Activated naive CD4-positive, alpha-beta T cell treated with anti-CD3 and anti-CD28 coated beads for 36 hours (primary cell): ENCODE measurements around the gene AADAT. TPM values are rescaled to one million over a fixed set of nuclear protein-coding genes. Genes with fewer than 3 reads are reported as not detected.

Source experiments
- CTCF ChIA-PET: fragments of 350-600 bp; sonication (Branson Sonifier 250); formaldehyde crosslinking; loops from one replicate; lab custom pipeline; 2021; ENCODE audit warnings: antibody characterized with exemption; lab: Charles Lee
- DNase-seq: peaks from one replicate; pipeline ENCODE4 v3.0.0-alpha.2; 2020
- H3K27ac Mint-ChIP-seq: one replicate; pipeline ENCODE4 v1.8.0; 2021; ENCODE audit warnings: mild to moderate bottlenecking, mixed read lengths
- H3K27me3 Mint-ChIP-seq: one replicate; pipeline ENCODE4 v1.8.0; 2021; ENCODE audit warnings: low read depth, mixed read lengths
- H3K36me3 Mint-ChIP-seq: one replicate; pipeline ENCODE4 v1.8.0; 2021; ENCODE audit warnings: low read depth, mixed read lengths
- H3K4me1 Mint-ChIP-seq: one replicate; pipeline ENCODE4 v1.8.0; 2021; ENCODE audit warnings: low read depth, mixed read lengths
- H3K4me3 Mint-ChIP-seq: one replicate; pipeline ENCODE4 v1.8.0; 2021; ENCODE audit warnings: mild to moderate bottlenecking, moderate library complexity, mixed read lengths
- H3K9me3 Mint-ChIP-seq: one replicate; pipeline ENCODE4 v1.8.0; 2021; ENCODE audit warnings: mixed read lengths
- intact Hi-C: fragments of 100-400 bp; cut with micrococcal nuclease; formaldehyde crosslinking; loops from one replicate; pipeline ENCODE4 v1.15.1; 2023
- total RNA-seq, 2 experiments: library from RNA; stranded (reverse); gene quantifications; one replicate each; pipeline ENCODE4 v1.2.3, GENCODE V29; 2021

Gene AADAT
- total RNA-seq, 2 experiments from 2014 or later, result not detected

DNA sequence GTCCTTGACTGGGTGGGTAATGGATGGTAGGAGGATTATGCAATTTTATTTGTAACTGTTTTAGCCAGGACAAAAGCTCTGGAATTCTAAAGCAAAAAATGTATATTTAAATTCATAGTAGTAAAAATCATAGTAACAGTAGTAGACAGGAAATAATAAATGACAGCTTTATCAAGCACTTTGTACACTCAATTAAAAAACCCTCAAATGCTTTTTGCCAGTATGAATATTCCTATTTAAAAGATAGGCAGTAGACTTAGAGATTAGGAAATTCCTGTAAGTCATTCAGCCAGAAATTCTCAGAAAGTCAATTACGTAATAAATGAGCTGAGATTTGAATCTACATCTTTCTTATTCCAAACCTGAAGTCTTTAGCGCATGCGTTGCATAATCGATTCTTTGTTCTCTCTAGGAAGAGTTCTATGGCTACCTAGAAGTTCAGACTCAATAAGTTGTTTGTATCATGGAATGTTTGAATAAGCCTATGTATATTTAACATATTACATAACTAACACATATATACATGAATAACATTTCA, 2.5 kb downstream of the AADAT start:
- Mint-ChIP-seq H3K4me3 (no peak overlapping the region), H3K27ac (no peak overlapping the region), H3K9me3 (no peaks in the 10 kb centered on the region), H3K36me3 (no peaks in the 10 kb centered on the region), H3K4me1 (peaks cover 13% of the 10 kb centered on the region), H3K27me3 (peaks cover 44% of the 10 kb centered on the region)
- intact Hi-C loops, result no loop called here
- no peak for DNase-seq
- CTCF ChIA-PET, result interaction anchor here (1.0 kb wide), 1 partner anchor 277 kb away, joined by 3 read pairs; no protein-coding TSS in a partner anchor

DNA sequence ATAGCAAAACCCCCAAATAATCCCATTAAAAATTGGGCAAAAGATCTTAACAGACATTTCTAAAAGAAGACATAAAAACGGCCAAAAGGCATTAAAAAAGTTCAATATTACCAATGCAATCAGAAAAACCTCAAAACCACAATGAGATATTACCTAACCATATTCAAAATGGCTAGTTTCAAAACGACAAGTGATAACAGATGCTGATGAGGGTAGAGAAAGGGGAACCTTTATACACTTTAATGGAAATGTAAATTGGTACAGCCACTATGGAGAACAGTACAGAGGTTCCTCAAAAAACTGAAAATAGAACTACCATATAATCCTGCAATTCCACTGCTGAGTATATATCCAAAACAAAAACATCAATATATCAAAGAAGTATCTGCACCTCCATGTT, 6.2 kb downstream of the AADAT start:
- Mint-ChIP-seq H3K27ac (no peak overlapping the region), H3K9me3 (no peaks in the 10 kb centered on the region), H3K4me3 (no peak overlapping the region), H3K27me3 (peaks cover 33% of the 10 kb centered on the region), H3K36me3 (no peaks in the 10 kb centered on the region), H3K4me1 (no peaks in the 10 kb centered on the region)
- no peak for DNase-seq
- CTCF ChIA-PET, result no interaction called here
- intact Hi-C loops, result no loop called here

GRCh38 chr4:170080496-170080895, 9.3 kb downstream of the AADAT start:
- no peak overlapping the region for H3K27ac Mint-ChIP-seq
- intact Hi-C loops, result no loop called here

GRCh38 chr4:170079981-170080380, 9.8 kb downstream of the AADAT start:
- peaks cover 22% of the 10 kb centered on the region for H3K27me3 Mint-ChIP-seq
- intact Hi-C loops, result no loop called here
- H3K36me3 Mint-ChIP-seq, result no peaks in the 10 kb centered on the region
- no peaks in the 10 kb centered on the region for H3K9me3 Mint-ChIP-seq
- DNase-seq, result no peak
- no peak overlapping the region for H3K27ac Mint-ChIP-seq
- H3K4me1 Mint-ChIP-seq, result no peaks in the 10 kb centered on the region
- no peak overlapping the region for H3K4me3 Mint-ChIP-seq
- CTCF ChIA-PET, result no interaction called here

More at GRCh38 chr4:170080496-170080895, 9.3 kb downstream of the AADAT start:
- Mint-ChIP-seq H3K27me3 (peaks cover 22% of the 10 kb centered on the region), H3K4me3 (no peak overlapping the region), H3K4me1 (no peaks in the 10 kb centered on the region), H3K36me3 (no peaks in the 10 kb centered on the region), H3K9me3 (no peaks in the 10 kb centered on the region)
- CTCF ChIA-PET, result no interaction called here
- DNase-seq, result no peak

DNA sequence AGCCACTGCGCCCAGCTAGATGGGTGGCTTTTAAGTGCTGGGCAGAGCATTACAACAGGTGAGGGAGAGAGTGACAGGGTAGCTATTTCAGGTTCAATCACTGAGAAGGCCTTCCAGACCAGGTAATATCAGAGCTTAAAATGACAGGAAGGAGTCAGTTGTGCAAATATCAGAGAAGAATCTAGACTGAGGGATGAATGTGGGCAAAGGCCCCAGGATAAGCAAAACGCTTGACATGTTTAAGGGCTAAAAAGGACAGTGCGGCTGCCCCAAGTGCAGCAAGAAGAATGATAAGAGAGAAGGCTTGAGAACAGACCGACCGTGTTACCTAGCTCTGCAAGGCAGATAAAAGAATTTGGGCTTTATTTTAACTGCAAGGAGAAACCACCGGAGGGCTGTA, 18.6 kb downstream of the AADAT start:
- Mint-ChIP-seq H3K36me3 (no peaks in the 10 kb centered on the region), H3K9me3 (no peaks in the 10 kb centered on the region), H3K4me3 (no peak overlapping the region), H3K4me1 (no peaks in the 10 kb centered on the region), H3K27me3 (peaks cover 2% of the 10 kb centered on the region), H3K27ac (no peak overlapping the region)
- no peak for DNase-seq
- CTCF ChIA-PET, result no interaction called here
- intact Hi-C loops, result no loop called here

DNA sequence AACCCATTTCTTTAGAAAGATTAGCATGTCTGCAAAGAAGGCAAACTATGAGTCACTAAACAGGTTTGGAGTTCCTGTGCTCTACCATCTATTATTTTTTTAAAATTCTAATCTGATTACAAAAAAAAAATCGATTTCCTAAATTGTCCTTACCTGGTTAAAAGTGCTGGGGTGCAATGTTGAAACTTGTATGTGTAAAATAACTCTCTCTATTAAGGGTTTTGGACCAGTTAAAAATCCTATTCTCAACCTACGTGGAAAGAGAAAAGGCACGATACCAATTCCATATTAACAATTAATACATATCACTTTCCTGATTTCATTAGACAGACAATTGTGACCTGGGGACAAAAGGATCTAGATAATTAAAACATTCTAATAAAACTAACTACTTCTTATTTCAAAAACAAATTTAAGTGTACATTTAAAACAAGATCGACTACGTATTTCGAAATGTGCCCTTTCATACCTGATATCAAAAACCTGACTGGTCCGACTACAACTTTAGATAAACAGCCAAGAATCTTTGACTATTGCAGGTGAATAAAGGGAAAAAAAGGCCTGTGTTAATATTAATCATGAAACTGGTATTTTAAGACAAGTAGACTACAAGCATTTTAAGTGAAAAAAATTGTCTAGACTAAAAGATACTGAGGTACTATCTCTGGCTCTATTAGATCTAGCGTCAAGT, 21.2 kb downstream of the AADAT start:
- Mint-ChIP-seq H3K27me3 (no peaks in the 10 kb centered on the region), H3K27ac (no peak overlapping the region), H3K4me1 (no peaks in the 10 kb centered on the region), H3K36me3 (no peaks in the 10 kb centered on the region), H3K4me3 (no peak overlapping the region), H3K9me3 (no peaks in the 10 kb centered on the region)
- CTCF ChIA-PET, result no interaction called here
- DNase-seq, result no peak
- intact Hi-C loops, result no loop called here

DNA sequence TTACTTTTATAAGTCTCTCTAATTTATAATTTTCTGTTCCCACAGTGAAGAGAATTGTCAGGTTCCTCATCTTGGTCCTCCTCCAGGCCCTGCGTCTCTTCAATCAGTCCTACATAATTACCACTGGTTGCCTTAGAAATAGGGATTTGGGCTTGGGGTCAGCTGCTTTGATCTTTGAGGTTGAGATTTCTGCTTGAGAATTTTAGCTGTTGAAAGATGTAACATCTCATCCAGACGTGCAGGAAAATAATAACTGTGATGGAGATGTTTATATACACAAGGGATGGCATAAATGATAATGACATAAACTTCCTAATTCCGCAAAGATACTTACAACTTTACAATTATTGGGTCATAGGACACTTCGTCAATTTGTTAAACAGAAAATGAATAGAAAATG, 30.3 kb downstream of the AADAT start:
- Mint-ChIP-seq H3K4me3 (no peak overlapping the region), H3K27ac (no peak overlapping the region), H3K4me1 (no peaks in the 10 kb centered on the region), H3K9me3 (no peaks in the 10 kb centered on the region), H3K27me3 (peaks cover 2% of the 10 kb centered on the region), H3K36me3 (no peaks in the 10 kb centered on the region)
- intact Hi-C loops, result no loop called here
- CTCF ChIA-PET, result no interaction called here
- no peak for DNase-seq

DNA sequence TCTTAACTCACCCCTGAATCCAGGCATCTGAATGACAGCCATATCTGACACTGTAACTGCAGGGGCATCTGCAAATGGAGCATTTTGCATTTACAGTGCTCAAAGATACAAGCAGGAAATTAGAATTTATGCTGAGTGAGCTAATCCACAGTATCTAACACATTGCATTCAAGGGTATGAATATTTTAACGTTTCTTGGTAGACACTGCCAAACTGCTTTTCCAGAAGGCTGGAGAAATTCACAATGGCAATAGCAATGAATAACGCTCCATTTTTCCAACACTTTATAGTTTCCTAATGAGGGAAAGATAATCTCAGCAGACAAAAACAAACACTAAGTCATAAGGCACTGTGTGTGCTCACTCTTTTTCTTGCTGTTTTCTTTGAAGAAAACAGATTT, 30.9 kb downstream of the AADAT start:
- no peaks in the 10 kb centered on the region for H3K4me1 Mint-ChIP-seq
- H3K4me3 Mint-ChIP-seq, result no peak overlapping the region
- H3K27ac Mint-ChIP-seq, result no peak overlapping the region
- CTCF ChIA-PET, result no interaction called here
- H3K9me3 Mint-ChIP-seq, result no peaks in the 10 kb centered on the region
- DNase-seq, result no peak
- H3K36me3 Mint-ChIP-seq, result no peaks in the 10 kb centered on the region
- H3K27me3 Mint-ChIP-seq, result peaks cover 2% of the 10 kb centered on the region
- intact Hi-C loops, result no loop called here

DNA sequence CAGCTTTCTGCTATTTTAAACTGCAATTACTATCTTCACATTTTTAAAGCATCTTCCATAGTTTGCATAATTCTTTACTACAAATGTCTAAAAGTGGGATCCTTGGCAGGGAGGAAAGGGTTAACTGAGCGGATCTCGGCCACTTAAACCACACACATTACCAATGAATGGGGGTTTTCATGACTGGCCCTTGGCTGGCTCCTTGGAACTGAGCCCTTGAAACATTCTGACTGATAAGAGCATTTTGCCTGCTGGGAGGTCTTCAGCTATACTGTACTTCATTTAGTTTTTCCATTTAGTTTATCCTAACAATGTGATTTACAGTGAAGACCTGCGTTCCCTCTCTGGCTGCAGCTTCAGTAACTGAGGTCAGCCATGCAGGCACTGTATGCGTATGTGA, 31.9 kb downstream of the AADAT start:
- H3K9me3 Mint-ChIP-seq, result no peaks in the 10 kb centered on the region

GRCh38 chr4:170052919-170053318, 36.8 kb downstream of the AADAT start:
- no peak for DNase-seq
- CTCF ChIA-PET, result interaction anchor here (1.3 kb wide), 1 partner anchor 243 kb away, joined by 4 read pairs; no protein-coding TSS in a partner anchor
- Mint-ChIP-seq H3K4me1 (no peaks in the 10 kb centered on the region), H3K27ac (no peak overlapping the region), H3K36me3 (no peaks in the 10 kb centered on the region), H3K9me3 (no peaks in the 10 kb centered on the region), H3K4me3 (no peak overlapping the region), H3K27me3 (peaks cover 2% of the 10 kb centered on the region)
- intact Hi-C loops, result no loop called here

More for the DNA sequence above, 31.9 kb downstream of the AADAT start:
- DNase-seq, result no peak
- CTCF ChIA-PET, result no interaction called here
- Mint-ChIP-seq H3K27me3 (peaks cover 2% of the 10 kb centered on the region), H3K4me1 (no peaks in the 10 kb centered on the region), H3K36me3 (no peaks in the 10 kb centered on the region), H3K4me3 (no peak overlapping the region), H3K27ac (no peak overlapping the region)
- intact Hi-C loops, result no loop called here

GRCh38 chr4:170051402-170051801, 38.4 kb downstream of the AADAT start:
- no peak for DNase-seq
- Mint-ChIP-seq H3K36me3 (no peaks in the 10 kb centered on the region), H3K9me3 (no peaks in the 10 kb centered on the region), H3K27me3 (peaks cover 2% of the 10 kb centered on the region), H3K4me3 (no peak overlapping the region), H3K27ac (no peak overlapping the region), H3K4me1 (no peaks in the 10 kb centered on the region)
- CTCF ChIA-PET, result interaction anchor here (2.2 kb wide), 1 partner anchor 241 kb away, joined by 6 read pairs; no protein-coding TSS in a partner anchor
- intact Hi-C loops, result no loop called here

- no peaks in the 10 kb centered on the region for H3K4me1 Mint-ChIP-seq
Observed at GRCh38 chr4:170049766-170050165, 40.0 kb downstream of the AADAT start.

More at GRCh38 chr4:170049766-170050165, 40.0 kb downstream of the AADAT start:
- DNase-seq, result no peak
- Mint-ChIP-seq H3K4me3 (no peak overlapping the region), H3K36me3 (no peaks in the 10 kb centered on the region), H3K27ac (no peak overlapping the region), H3K27me3 (no peaks in the 10 kb centered on the region), H3K9me3 (no peaks in the 10 kb centered on the region)
- intact Hi-C loops, result loop anchor here (5.0 kb wide), 1 partner anchor 1127 kb away; no protein-coding TSS in a partner anchor
- CTCF ChIA-PET, result interaction anchor here (0.7 to 2.8 kb wide), 2 partner anchors 158 to 240 kb away, joined by 7 to 38 read pairs; no protein-coding TSS in a partner anchor
